NCI-H1930 (cell line): ENCODE measurements around the gene FAM219A.

Experiments used
- DNase-seq, 2 experiments: peaks; one replicate each; lab custom pipeline; 2025; lab: John Stamatoyannopoulos, UW

Gene FAM219A

GRCh38 chr9:34400686-34401602 is 57.4 kb downstream of the FAM219A start:
- DNase-seq = no peak

- no peak for DNase-seq
Measured at GRCh38 chr9:34400275-34400674, 58.1 kb downstream of the FAM219A start.

DNA sequence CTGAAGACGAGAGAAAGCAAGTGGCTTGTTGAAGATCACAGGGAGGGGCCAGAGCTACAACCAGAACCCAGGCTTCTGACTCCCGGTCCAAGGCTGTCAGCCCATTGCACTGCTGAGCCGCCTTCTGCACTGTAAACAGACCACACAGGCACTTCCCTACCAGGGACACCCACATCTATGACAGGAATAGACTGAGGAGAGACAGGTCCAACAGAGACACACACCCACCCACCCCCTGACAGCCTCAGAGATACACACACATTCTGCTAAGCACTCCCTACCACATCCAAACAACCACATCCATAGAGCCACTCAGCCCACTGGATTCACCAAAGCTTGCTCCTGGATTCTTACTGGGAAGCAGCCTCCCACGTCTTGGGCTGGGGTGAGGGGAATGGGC is 58.6 kb downstream of the FAM219A start:
- DNase-seq = no peak

DNA sequence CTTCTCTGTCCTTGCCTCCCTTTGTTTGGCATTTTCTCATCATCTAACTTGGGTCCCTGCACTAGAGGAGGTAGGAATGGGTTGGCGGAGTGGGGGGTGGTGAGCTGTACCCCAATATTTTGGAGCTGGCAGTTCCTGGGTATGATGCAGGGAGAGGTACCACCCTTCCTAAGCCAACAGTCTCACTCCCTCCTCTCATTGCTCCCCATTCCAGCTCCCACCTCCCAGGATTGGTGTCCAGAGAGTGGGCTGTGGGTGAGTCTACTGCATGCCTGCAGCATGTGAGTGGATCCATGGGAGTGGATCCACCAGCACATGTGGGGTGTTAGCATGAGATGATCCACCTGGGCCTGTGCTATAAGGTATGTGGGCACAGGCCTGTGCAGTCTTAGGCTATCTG is 59.5 kb downstream of the FAM219A start:
- no peak for DNase-seq

DNA sequence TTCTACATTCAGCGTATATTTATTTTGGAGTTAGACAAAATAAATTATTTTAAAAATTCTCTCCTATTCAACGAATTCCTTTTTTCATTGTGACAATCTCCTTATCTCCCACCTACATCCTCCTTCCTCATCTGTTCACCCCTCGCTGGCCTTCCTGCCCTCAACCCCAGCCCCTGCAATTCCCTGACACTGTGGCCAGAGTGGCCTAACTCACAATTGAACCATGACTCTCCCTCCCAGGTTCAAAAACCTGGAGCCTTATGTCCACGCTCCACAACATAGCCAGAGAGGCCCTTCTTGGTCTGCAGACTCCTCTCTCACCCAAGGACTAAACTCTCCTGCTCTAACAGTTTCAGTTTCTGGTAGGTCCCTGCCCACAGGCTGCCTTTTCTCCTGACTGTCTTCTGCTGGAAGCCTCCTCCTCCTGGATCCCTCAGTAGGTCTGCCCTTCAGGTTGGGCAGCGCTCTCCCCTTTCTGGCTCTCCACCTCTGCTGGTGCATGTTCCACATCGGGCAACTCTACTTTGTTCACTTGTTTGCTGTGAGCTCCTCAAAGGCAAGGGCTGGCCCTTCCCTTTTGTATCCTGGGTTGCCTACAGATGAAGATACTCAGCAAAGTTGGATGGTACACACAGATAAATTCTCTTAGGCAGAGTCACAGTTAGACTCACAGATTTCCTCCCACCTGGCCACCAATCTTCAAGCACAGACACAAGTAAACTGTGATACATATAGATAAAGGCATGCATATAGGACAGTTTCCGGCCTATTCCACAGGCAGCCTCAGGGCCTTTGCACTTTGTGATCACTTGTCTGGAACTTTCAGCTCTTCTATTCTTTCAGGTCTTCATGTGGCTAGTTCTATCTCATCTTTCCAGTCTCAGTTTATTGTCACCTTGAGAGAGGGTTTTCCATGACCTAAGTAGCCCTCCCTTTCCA is 61.8 kb downstream of the FAM219A start:
- DNase-seq = no peak

DNA sequence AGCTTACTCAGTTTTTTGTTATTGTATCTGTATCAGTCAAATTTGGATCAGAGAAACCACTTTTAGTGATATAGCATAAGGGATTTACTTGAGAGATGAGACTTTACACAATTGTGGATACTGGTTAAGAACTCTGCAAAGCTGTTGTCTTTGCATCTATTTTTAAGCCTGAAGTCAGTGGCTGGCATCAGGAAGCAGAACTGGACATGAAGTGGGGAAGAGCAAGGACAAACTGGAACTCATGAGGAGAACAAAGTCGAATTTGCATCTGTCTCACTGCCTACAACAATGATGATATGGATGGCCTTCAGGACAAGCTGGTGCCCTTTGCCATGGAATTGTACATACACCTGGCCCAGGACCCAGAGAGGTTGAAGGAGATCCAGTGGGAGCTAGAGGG is 65.9 kb downstream of the FAM219A start:
- DNase-seq = no peak

GRCh38 chr9:34387239-34387638 is 71.1 kb downstream of the FAM219A start:
- DNase-seq = no peak

DNA sequence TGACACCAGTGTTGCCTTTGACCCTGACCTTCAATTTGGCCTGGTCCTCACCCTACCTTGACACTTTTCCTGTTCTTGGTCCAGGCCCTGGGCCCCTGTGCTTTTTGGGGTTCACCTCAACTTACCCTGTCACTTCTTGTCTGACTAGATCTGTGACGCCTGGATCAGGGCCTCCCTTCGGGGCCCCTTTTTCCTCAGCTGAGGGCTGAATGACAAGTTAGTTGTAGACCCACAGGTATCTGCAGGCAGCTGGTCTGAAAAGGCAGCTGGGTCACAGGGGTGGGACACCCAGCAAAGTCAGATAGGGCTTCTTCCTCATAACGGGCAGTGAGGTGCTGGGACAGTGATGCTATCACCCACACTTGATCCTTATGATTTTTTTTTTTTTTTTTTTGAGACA is 71.7 kb downstream of the FAM219A start:
- DNase-seq = no peak

DNA sequence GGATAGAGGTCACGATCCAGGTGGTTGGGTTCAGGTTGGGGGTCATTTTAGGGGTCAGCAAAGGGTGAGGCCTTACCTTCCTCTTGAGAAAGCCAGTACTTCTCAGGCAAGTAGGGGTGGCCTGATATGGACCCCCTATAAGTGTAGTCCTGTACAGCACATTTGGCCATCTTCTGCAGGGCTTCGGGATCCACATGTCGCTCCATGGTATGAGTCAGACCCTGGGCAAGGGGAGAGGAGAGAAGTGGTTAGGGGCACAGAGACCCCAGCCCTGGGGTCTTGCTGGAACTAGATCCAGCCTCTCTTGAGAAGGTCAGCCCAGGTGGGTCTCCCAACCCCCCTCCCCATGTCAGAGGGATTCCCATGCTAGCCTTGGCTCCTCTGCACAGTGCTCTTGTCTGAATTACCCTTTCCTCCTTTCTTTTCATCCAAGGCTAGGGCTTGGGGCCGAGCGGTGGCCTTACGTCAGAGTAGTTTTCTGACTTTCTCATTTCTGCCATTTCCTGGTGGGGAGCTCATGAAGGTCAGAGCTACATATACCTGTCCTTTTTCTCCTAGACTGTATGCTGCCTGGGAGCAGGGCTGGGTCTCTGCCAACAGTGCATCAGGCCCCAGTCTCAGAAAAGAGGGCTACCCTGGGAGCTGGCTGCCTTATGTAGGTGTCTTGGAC is 72.7 kb downstream of the FAM219A start:
- DNase-seq = no peak

- peak in 1 of 2 experiments; percentile 23 for DNase-seq
Measured at GRCh38 chr9:34384368-34385165, 73.8 kb downstream of the FAM219A start.

GRCh38 chr9:34383904-34384303 is 74.5 kb downstream of the FAM219A start:
- no peak for DNase-seq

- DNase-seq = no peak
Measured at GRCh38 chr9:34382879-34383278, 75.5 kb downstream of the FAM219A start.

GRCh38 chr9:34382054-34382453 is 76.3 kb downstream of the FAM219A start:
- DNase-seq = no peak

- no peak for DNase-seq
Measured at GRCh38 chr9:34381323-34381722, 77.0 kb downstream of the FAM219A start.

DNA sequence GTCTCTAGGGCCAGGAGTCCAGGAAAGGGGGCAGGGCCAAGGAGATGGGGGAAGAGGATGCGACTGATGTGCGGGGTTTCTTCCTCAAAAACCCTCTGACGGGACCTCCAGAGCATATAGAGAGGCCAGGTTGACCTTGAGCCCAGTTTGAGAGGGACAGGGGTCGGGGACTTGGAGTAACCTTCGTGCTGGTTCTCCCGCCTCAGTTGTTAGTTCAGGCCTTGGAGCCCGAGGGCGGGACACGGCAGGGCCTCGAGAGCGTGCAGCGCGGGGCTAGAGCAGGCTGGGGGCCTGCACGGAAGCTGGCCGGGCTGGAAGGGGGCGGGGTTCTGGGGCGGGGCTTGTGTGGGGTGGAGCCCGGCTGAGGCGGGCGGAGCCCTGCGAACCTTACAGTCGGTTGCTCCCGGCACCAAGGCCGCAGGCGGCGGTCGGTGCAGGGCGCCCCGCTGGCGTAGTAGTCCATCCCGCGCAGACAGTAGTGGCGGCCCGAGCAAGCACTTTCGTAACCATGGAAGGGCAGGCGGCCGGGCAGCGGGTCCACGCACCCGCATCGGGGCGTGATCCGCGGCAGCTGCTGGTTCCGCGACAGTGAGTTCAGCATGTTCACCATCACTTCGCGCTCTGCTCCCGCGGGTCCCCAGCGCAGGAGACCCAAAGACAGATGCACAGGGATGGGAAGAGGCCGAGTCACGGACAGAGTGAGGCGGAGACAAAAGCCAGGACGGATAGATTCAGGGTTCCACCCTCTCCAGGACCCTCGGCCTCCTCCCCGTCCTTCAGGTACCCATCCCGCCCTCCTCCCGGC is 77.7 kb downstream of the FAM219A start:
- peak; percentile 63 to 72 for DNase-seq

GRCh38 chr9:34380034-34380510 is 78.3 kb downstream of the FAM219A start:
- DNase-seq = no peak

DNA sequence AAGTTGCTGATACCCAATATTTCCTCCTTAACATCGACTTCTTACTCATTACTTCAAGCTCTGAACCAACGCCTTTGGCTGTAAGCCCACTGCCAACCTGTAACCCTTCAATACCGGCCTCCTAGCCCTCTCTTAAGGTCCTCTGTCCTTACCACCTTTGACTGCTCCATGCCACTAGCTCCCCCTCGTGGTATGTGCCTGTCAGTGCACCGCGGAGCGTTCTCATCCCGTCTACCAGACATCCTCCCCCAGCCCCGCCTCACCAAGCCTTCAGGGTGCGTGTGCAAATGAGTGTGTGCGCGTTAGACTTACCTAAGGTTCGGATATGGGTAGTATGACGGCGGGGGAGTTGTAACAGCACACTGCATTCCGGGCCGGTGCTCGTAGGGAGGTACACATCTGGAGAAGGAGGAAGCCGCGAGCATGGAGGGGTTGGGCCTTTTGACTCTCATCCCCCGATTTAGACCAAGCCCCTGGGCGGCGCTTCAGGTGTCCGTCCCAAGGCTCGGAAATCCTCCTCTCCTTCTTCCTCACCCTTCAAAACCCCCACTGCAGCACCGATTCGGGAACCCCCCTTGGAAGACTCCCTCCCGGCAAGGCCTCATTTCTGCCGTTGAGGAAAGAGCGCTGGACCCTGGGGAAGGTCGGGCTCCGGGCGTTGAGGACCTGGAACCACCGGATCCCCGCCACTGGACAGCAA is 78.9 kb downstream of the FAM219A start:
- peak; percentile 82 to 87 for DNase-seq

DNA sequence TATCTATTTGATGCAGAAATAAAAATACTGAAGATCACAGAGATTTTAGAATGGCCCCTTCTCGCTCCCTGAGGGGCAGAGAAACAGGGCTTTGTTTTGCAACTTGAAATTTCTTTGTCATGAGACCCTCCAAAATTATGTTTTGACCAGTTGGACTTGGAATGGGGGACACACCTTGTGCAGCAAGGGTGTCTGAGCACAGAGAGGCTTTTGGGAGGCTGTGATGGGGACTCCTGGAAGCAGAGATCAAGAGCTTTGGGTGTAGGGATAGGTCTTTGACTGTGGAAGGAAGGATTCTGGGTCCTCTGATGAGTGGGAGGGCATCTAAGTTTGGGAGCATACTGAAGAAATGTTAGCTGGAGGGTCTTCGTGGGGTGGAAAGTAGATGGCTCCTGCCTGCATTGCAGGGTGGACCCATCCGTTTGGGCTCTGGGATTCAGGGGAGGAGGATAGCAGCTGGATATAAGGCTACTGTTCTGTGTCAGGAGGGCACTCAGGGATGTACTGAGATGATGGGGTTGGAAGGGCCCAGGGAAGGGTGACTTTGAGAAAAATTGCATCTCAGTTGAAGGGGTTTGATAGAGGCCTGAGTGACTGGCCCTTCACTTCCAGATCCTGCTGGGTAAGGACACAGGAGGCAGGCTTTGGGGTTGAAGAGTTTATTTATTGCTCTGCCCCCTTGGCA is 79.9 kb downstream of the FAM219A start:
- DNase-seq = no peak

DNA sequence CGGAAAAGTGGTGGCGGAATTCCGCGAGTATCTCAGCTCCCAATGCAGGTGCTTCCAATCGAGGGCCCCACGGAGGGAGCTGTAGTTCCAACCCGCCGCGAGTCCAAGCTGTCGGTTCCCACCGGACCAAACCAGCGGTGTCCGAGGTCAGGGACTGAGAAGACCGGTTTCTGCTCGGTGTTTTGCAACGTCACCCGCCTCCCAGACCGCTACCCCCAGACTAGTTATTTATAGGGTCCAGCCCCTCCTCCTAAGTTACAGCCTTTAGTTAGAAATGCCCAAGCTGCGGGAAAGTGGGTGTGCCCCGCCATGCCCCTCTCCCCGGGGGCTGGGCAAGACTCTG is 81.0 kb downstream of the FAM219A start:
- no peak for DNase-seq
